ENCODE measurements around the gene STXBP6. TPM values are rescaled to one million over a fixed set of nuclear protein-coding genes. Genes with fewer than 3 reads are reported as not detected.

The STXBP6 gene
- total RNA-seq, 1 experiment from 2014 or later = 32.2 TPM

GRCh38 chr14:24915403-24915921 lies 134.5 kb downstream of the STXBP6 start:
- Mint-ChIP-seq H3K4me1 (ENCODE audit: low read depth, unreplicated experiment) (peaks cover 29% of the 10 kb centered on the region), H3K9me3 (ENCODE audit: unreplicated experiment) (no peaks in the 10 kb centered on the region), H3K27ac (ENCODE audit: unreplicated experiment) (no peak overlapping the region), H3K27me3 (ENCODE audit: insufficient read depth, unreplicated experiment) (no peaks in the 10 kb centered on the region), H3K36me3 (ENCODE audit: insufficient read depth, unreplicated experiment) (no peaks in the 10 kb centered on the region), H3K4me3 (ENCODE audit: unreplicated experiment) (no peak overlapping the region)
- TF ChIP-seq, protein P1, sequence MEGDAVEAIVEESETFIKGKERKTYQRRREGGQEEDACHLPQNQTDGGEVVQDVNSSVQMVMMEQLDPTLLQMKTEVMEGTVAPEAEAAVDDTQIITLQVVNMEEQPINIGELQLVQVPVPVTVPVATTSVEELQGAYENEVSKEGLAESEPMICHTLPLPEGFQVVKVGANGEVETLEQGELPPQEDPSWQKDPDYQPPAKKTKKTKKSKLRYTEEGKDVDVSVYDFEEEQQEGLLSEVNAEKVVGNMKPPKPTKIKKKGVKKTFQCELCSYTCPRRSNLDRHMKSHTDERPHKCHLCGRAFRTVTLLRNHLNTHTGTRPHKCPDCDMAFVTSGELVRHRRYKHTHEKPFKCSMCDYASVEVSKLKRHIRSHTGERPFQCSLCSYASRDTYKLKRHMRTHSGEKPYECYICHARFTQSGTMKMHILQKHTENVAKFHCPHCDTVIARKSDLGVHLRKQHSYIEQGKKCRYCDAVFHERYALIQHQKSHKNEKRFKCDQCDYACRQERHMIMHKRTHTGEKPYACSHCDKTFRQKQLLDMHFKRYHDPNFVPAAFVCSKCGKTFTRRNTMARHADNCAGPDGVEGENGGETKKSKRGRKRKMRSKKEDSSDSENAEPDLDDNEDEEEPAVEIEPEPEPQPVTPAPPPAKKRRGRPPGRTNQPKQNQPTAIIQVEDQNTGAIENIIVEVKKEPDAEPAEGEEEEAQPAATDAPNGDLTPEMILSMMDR (IDR thresholded peaks at IDR 0.05; ENCODE audit: insufficient read depth in 1 of 2, low read depth in 1 of 2, low read length in 1 of 2, severe bottlenecking in 1 of 2, unreplicated experiment in 1 of 2) = no peak
- POLR2A ChIA-PET = no interaction called here
- no peaks in the 10 kb centered on the region for H3K36me3 ChIP-seq (ENCODE audit: control insufficient read depth, insufficient read depth, low read length)
- H3K4me1 ChIP-seq = peaks cover 16% of the 10 kb centered on the region
- no peak for DNase-seq
- CTCF ChIA-PET = no interaction called here
- no peaks in the 10 kb centered on the region for H3K27me3 ChIP-seq (replicated peaks; ENCODE audit: control insufficient read depth, insufficient read depth, low read length)
- intact Hi-C loops (cut with micrococcal nuclease; ENCODE audit: unreplicated experiment) = no loop called here
- H3K9me3 ChIP-seq = no peaks in the 10 kb centered on the region
- BruUV-seq (replicated peaks) = no TSS peak
- H3K4me3 ChIP-seq (ENCODE audit: low read depth, low read length) = no peak overlapping the region

DNA sequence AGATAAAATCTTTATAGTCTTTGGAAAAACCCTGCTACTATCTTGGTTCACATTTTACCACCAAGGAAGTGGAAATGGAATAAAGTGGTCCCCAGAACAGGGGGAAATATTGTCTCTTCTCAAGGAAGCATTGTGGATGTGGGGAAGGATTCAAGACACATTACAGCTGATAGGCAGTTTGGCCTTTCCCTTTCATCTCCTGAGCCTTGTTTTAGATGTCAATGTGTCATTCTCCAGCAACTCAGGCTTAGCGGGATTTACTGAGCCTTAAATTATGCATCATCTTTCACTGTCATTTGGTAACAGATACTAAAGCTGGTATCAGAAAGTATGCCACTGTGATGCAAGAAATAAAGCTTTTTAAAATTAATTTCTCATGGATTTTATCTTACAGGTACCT lies 136.2 kb downstream of the STXBP6 start:
- no peaks in the 10 kb centered on the region for H3K27me3 ChIP-seq (replicated peaks; ENCODE audit: control insufficient read depth, insufficient read depth, low read length)
- no peaks in the 10 kb centered on the region for H3K9me3 Mint-ChIP-seq (ENCODE audit: unreplicated experiment)
- BruUV-seq (replicated peaks) = no TSS peak
- POLR2A ChIA-PET = no interaction called here
- no peak overlapping the region for H3K4me3 Mint-ChIP-seq (ENCODE audit: unreplicated experiment)
- TF ChIP-seq, protein P1 (IDR thresholded peaks at IDR 0.05; ENCODE audit: insufficient read depth in 1 of 2, low read depth in 1 of 2, low read length in 1 of 2, severe bottlenecking in 1 of 2, unreplicated experiment in 1 of 2) = no peak
- peaks cover 30% of the 10 kb centered on the region for H3K4me1 Mint-ChIP-seq (ENCODE audit: low read depth, unreplicated experiment)
- CTCF ChIA-PET = no interaction called here
- H3K27ac Mint-ChIP-seq (ENCODE audit: unreplicated experiment) = no peak overlapping the region
- H3K9me3 ChIP-seq = no peaks in the 10 kb centered on the region
- H3K36me3 ChIP-seq (ENCODE audit: control insufficient read depth, insufficient read depth, low read length) = no peaks in the 10 kb centered on the region
- H3K27me3 Mint-ChIP-seq (ENCODE audit: insufficient read depth, unreplicated experiment) = no peaks in the 10 kb centered on the region
- no peak overlapping the region for H3K4me3 ChIP-seq (ENCODE audit: low read depth, low read length)
- intact Hi-C loops (cut with micrococcal nuclease; ENCODE audit: unreplicated experiment) = no loop called here
- H3K36me3 Mint-ChIP-seq (ENCODE audit: insufficient read depth, unreplicated experiment) = peaks cover 6% of the 10 kb centered on the region
- peaks cover 28% of the 10 kb centered on the region for H3K4me1 ChIP-seq
- DNase-seq = no peak

- no peak overlapping the region for H3K4me3 ChIP-seq (ENCODE audit: low read depth, low read length)
- intact Hi-C loops (cut with micrococcal nuclease; ENCODE audit: unreplicated experiment) = no loop called here
- peaks cover 31% of the 10 kb centered on the region for H3K4me1 ChIP-seq
- H3K36me3 ChIP-seq (ENCODE audit: control insufficient read depth, insufficient read depth, low read length) = no peaks in the 10 kb centered on the region
- CTCF ChIA-PET = no interaction called here
- DNase-seq = no peak
- Mint-ChIP-seq H3K27ac (ENCODE audit: unreplicated experiment) (no peak overlapping the region), H3K27me3 (ENCODE audit: insufficient read depth, unreplicated experiment) (no peaks in the 10 kb centered on the region), H3K36me3 (ENCODE audit: insufficient read depth, unreplicated experiment) (peaks cover 6% of the 10 kb centered on the region), H3K4me1 (ENCODE audit: low read depth, unreplicated experiment) (peaks cover 35% of the 10 kb centered on the region), H3K9me3 (ENCODE audit: unreplicated experiment) (no peaks in the 10 kb centered on the region), H3K4me3 (ENCODE audit: unreplicated experiment) (no peak overlapping the region)
- BruUV-seq (replicated peaks) = no TSS peak
- H3K27me3 ChIP-seq (replicated peaks; ENCODE audit: control insufficient read depth, insufficient read depth, low read length) = no peaks in the 10 kb centered on the region
- POLR2A ChIA-PET = no interaction called here
- TF ChIP-seq, protein P1 (IDR thresholded peaks at IDR 0.05; ENCODE audit: insufficient read depth in 1 of 2, low read depth in 1 of 2, low read length in 1 of 2, severe bottlenecking in 1 of 2, unreplicated experiment in 1 of 2) = no peak
- H3K9me3 ChIP-seq = no peaks in the 10 kb centered on the region
Observed at GRCh38 chr14:24913021-24913420, 136.9 kb downstream of the STXBP6 start.

Data from Caco-2 (cell line).